Liver (tissue), 9 donors: ENCODE data around the gene LCN2. TPM values are rescaled to one million over a fixed set of nuclear protein-coding genes. Genes with fewer than 3 reads are reported as not detected.

Experiments
- DNase-seq: peaks from one replicate; pipeline ENCODE4 v3.0.0-alpha.2; 2017; ENCODE audit warnings: low spot score
- H3K27ac ChIP-seq, 2 donors: one replicate each; pipeline ENCODE4 v1.7.0; 2013; ENCODE audit warnings: inconsistent platforms in 2 of 2, low read length in 2 of 2, control low read depth in 1 of 2, low read depth in 1 of 2, mild to moderate bottlenecking in 1 of 2
- H3K27me3 ChIP-seq, 4 donors: one replicate each; pipeline versions ENCODE4 v1.6.1 to v1.7.0; 2013; ENCODE audit warnings: low read length in 3 of 4, inconsistent platforms in 1 of 4, mild to moderate bottlenecking in 1 of 4, moderate library complexity in 1 of 4; ENCODE audit not compliant: control insufficient read depth in 4 of 4, insufficient read depth in 4 of 4
- H3K36me3 ChIP-seq, 4 donors: one replicate each; pipeline versions ENCODE4 v1.6.1 to v1.7.0; 2013; ENCODE audit warnings: low read length in 3 of 4, mild to moderate bottlenecking in 3 of 4, low read depth in 1 of 4, moderate library complexity in 1 of 4; ENCODE audit not compliant: control insufficient read depth in 4 of 4, insufficient read depth in 3 of 4
- H3K4me1 ChIP-seq, 4 donors: one replicate each; pipeline versions ENCODE4 v1.6.1 to v1.7.0; 2013; ENCODE audit warnings: low read length in 3 of 4, mild to moderate bottlenecking in 3 of 4, moderate library complexity in 1 of 4; ENCODE audit not compliant: control insufficient read depth in 4 of 4, insufficient read depth in 4 of 4
- H3K4me3 ChIP-seq, 3 donors: one replicate each; pipeline versions ENCODE4 v1.6.1 to v1.7.0; 2013; ENCODE audit warnings: low read length in 3 of 3, control low read depth in 1 of 3, low read depth in 1 of 3, mild to moderate bottlenecking in 1 of 3
- H3K9ac ChIP-seq, 2 donors: one replicate each; pipeline ENCODE4 v1.7.0; 2013; ENCODE audit warnings: low read length in 2 of 2, mild to moderate bottlenecking in 2 of 2, moderate library complexity in 2 of 2, control low read depth in 1 of 2, low read depth in 1 of 2
- H3K9me3 ChIP-seq, 4 donors: one replicate each; pipeline versions ENCODE4 v1.6.1 to v1.7.0; 2013; ENCODE audit warnings: low read length in 3 of 4; ENCODE audit not compliant: control insufficient read depth in 4 of 4
- EGR1 ChIP-seq, 2 donors: IDR thresholded peaks; 2 replicates each; pipeline ENCODE4 v1.6.1; 2016 to 2018; ENCODE audit warnings: antibody characterized with exemption in 2 of 2, low read depth in 2 of 2
- FOXA1 ChIP-seq: IDR thresholded peaks from 2 replicates; pipeline ENCODE4 v1.6.1; 2016; ENCODE audit warnings: antibody characterized with exemption
- FOXA2 ChIP-seq: IDR thresholded peaks from 2 replicates; pipeline ENCODE4 v1.6.1; 2016; ENCODE audit warnings: antibody characterized with exemption
- GABPA ChIP-seq, 2 donors: IDR thresholded peaks in 1 of 2; conservative IDR thresholded peaks in 1 of 2; 2 replicates each; pipeline ENCODE4 v1.6.1; 2016; ENCODE audit warnings: antibody characterized with exemption in 2 of 2, mild to moderate bottlenecking in 1 of 2, moderate library complexity in 1 of 2
- HNF4A ChIP-seq, 2 donors: conservative IDR thresholded peaks; 2 replicates each; pipeline ENCODE4 v1.6.1; 2016; ENCODE audit warnings: antibody characterized with exemption in 2 of 2, mild to moderate bottlenecking in 2 of 2
- HNF4G ChIP-seq: IDR thresholded peaks from 2 replicates; pipeline ENCODE4 v1.6.1; 2016; ENCODE audit warnings: antibody characterized with exemption
- JUND ChIP-seq, 2 donors: IDR thresholded peaks; 2 replicates each; pipeline ENCODE4 v1.6.1; 2016; ENCODE audit warnings: antibody characterized with exemption in 2 of 2
- NR2F2 ChIP-seq: IDR thresholded peaks from 2 replicates; pipeline ENCODE4 v1.6.1; 2016; ENCODE audit warnings: antibody characterized with exemption
- RAD21 ChIP-seq, 2 donors: IDR thresholded peaks; 2 replicates each; pipeline ENCODE4 v1.6.1; 2016; ENCODE audit warnings: antibody characterized with exemption in 2 of 2, mild to moderate bottlenecking in 2 of 2
- RXRA ChIP-seq, 2 donors: IDR thresholded peaks; 2 replicates each; pipeline ENCODE4 v1.6.1; 2017 to 2018; ENCODE audit warnings: antibody characterized with exemption in 2 of 2, mild to moderate bottlenecking in 1 of 2
- SP1 ChIP-seq: IDR thresholded peaks from 2 replicates; pipeline ENCODE4 v1.6.1; 2018; ENCODE audit warnings: antibody characterized with exemption, mild to moderate bottlenecking
- TAF1 ChIP-seq: conservative IDR thresholded peaks from 2 replicates; pipeline ENCODE4 v1.6.1; 2016; ENCODE audit warnings: antibody characterized with exemption, mild to moderate bottlenecking
- YY1 ChIP-seq: IDR thresholded peaks from 2 replicates; pipeline ENCODE4 v1.6.1; 2016; ENCODE audit warnings: antibody characterized with exemption, mild to moderate bottlenecking
- WGBS: extraction: QIAGEN DNeasy Blood & Tissue Kit; methylation state at CpG from one replicate; pipeline ENCODE4 v1.1.7; 2013; 5-methylcytosine and 5-hydroxymethylcytosine counted together
- polyA plus RNA-seq, 2 donors: library from polyadenylated mRNA; stranded (reverse) in 1 of 2; unstranded in 1 of 2; fragments of 200-250 nt in 1 of 2; fragments of >200 nt in 1 of 2; fragmentation: Nextera tagmentation in 1 of 2; extraction: Ambion mirVana in 1 of 2; gene quantifications; one replicate each; pipeline versions ENCODE4 v1.2.1 to v1.2.3, GENCODE V29; 2013 to 2015
- total RNA-seq, 2 donors: library from RNA; depleted of rRNA; stranded (reverse); fragments of >200 nt; gene quantifications; one replicate each; pipeline ENCODE4 v1.2.3, GENCODE V29; 2014
- TF ChIP-seq, protein P1 (sequence below): IDR thresholded peaks from 2 replicates; pipeline ENCODE4 v1.6.1; 2016; ENCODE audit warnings: antibody characterized with exemption
- TF ChIP-seq, protein P2 (sequence below): IDR thresholded peaks from 2 replicates; pipeline ENCODE4 v1.6.1; 2016; ENCODE audit warnings: antibody characterized with exemption
- TF ChIP-seq, protein P3 (sequence below): IDR thresholded peaks from 2 replicates; pipeline ENCODE4 v1.6.1; 2016; ENCODE audit warnings: antibody characterized with exemption
- TF ChIP-seq, protein P4 (sequence below): fragments of 150-350 bp; IDR thresholded peaks from 2 replicates; pipeline ENCODE4 v1.5.1; 2017; ENCODE audit warnings: improper control_type of control experiment, low read depth, low read length; ENCODE audit not compliant: missing input control
- TF ChIP-seq, protein P5 (sequence below): IDR thresholded peaks from 2 replicates; pipeline ENCODE4 v1.6.1; 2016; ENCODE audit warnings: antibody characterized with exemption, mild to moderate bottlenecking
- donor health status: healthy.
- donor health status: healthy.
- donor health status: healthy.
- donor health status: healthy.
- donor health status: healthy.

The LCN2 gene
- total and polyA plus RNA-seq, 4 donors: 7.0 to 64.5 (median 10.4) TPM

DNA sequence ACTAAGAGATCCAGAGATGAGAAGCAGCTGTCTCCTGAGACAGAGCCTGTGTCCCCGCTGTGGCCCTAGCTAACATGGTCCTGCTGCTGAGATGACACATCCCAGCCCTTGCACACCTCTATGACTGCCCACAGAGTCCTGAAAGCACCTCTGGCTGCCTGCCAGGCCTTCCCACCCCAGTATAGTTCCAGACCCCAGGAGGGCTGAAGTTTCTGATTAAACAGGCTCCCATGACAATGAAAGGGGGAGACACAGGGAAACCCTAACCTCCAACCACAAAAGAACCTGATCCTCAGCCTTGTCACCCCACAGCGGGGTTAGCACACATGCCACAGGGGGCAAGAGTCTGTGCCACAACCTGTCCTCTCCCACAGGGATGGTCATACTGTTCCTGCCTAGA, 26.5 kb downstream of the LCN2 start:
- WGBS: 98% methylated on average over 2 of the region's 2 CpGs
- no peak overlapping the region for H3K9ac ChIP-seq

DNA sequence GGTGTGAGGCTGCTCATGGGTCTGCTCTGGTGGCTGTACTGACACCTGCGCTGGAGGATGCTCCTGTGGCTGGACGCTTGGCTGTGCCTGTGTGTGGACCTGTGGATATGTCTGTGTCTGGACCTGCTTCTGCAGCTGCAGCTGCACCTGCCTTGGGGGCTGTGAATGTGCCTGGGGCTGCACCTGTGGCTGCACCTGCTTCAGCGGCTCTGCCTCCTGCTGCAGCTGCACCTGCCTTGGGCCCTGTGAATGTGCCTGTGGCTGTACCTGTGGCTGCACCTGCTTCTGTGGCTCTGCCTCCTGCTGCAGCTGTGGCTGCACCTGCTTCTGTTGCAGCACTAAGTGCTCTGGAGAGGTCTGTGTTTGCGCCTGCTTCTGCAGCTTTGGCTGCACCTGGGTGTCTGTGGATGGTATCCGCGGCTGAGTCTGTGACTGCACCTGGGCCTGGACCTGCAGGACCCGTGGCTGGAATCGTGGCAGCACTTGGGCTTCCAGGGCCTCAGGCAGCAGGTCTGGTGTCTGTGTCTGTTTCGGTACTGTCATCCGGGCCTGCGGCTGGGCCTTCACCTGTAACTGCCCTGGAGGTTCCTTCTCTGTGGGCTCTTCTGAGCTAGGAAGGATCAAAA, 29.7 kb downstream of the LCN2 start:
- Histone ChIP-seq H3K9ac (no peak overlapping the region), H3K4me1 (no peaks in the 10 kb centered on the region), H3K27ac (no peak overlapping the region), H3K9me3 (no peaks in the 10 kb centered on the region), H3K4me3 (no peak overlapping the region), H3K36me3 (peaks cover 31 to 68% (median 43%) of the 10 kb centered on the region in 4 donors), H3K27me3 (no peaks in the 10 kb centered on the region)
- DNase-seq: no peak
- TF ChIP-seq JUND (IDR thresholded peaks at IDR 0.05): no peak
- TF ChIP-seq, protein P1, sequence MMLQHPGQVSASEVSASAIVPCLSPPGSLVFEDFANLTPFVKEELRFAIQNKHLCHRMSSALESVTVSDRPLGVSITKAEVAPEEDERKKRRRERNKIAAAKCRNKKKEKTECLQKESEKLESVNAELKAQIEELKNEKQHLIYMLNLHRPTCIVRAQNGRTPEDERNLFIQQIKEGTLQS: no peak
- 98% methylated on average over 11 of the region's 11 CpGs for WGBS

More for the DNA sequence above, 26.5 kb downstream of the LCN2 start:
- no peaks in the 10 kb centered on the region for H3K4me1 ChIP-seq
- no peak for DNase-seq
- TF ChIP-seq, protein P2, sequence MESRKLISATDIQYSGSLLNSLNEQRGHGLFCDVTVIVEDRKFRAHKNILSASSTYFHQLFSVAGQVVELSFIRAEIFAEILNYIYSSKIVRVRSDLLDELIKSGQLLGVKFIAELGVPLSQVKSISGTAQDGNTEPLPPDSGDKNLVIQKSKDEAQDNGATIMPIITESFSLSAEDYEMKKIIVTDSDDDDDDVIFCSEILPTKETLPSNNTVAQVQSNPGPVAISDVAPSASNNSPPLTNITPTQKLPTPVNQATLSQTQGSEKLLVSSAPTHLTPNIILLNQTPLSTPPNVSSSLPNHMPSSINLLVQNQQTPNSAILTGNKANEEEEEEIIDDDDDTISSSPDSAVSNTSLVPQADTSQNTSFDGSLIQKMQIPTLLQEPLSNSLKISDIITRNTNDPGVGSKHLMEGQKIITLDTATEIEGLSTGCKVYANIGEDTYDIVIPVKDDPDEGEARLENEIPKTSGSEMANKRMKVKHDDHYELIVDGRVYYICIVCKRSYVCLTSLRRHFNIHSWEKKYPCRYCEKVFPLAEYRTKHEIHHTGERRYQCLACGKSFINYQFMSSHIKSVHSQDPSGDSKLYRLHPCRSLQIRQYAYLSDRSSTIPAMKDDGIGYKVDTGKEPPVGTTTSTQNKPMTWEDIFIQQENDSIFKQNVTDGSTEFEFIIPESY: no peak
- H3K4me3 ChIP-seq: no peak overlapping the region
- H3K27me3 ChIP-seq: no peaks in the 10 kb centered on the region
- peaks cover 26 to 58% (median 40%) of the 10 kb centered on the region in 4 donors for H3K36me3 ChIP-seq
- H3K27ac ChIP-seq: no peak overlapping the region
- no peaks in the 10 kb centered on the region for H3K9me3 ChIP-seq

DNA sequence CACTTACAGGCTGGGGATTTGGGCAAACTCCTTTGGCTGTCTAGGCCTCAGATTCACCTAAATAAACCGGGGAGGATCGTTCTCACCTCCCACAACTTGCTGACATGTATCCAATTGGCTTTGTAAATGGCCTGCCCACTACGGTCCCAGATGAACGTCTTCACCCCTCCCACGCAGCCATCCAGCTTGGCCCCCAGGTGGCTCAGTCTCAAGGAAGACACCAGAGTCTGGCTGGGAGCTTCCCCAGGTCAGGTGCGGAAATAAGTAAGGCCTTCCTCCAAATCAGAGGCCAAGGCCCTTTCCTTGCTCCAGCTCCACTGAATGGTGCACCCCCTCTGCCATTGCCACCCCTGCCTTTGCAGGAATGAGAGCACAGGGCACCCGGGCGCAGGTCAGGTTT, 30.7 kb downstream of the LCN2 start:
- WGBS: 98% methylated on average over 8 of the region's 8 CpGs
- no peak for DNase-seq
- Histone ChIP-seq H3K27ac (no peak overlapping the region), H3K9ac (no peak overlapping the region), H3K27me3 (no peaks in the 10 kb centered on the region), H3K4me1 (no peaks in the 10 kb centered on the region), H3K36me3 (peaks cover 30 to 62% (median 41%) of the 10 kb centered on the region in 4 donors), H3K4me3 (no peak overlapping the region), H3K9me3 (no peaks in the 10 kb centered on the region)
- TF ChIP-seq GABPA (IDR thresholded peaks at IDR 0.05 in 1 of 2, conservative IDR thresholded peaks at IDR 0.05 in 1 of 2): no peak
- no peak for TF ChIP-seq HNF4A (conservative IDR thresholded peaks at IDR 0.05)
- TF ChIP-seq NR2F2: no peak
- TF ChIP-seq FOXA1: no peak
- TF ChIP-seq RXRA (IDR thresholded peaks at IDR 0.05): no peak
- TF ChIP-seq YY1: no peak
- TF ChIP-seq EGR1 (IDR thresholded peaks at IDR 0.05; ENCODE audit: low read depth in 2 of 2): no peak
- TF ChIP-seq, protein P1: no peak
- TF ChIP-seq FOXA2: no peak
- TF ChIP-seq JUND (IDR thresholded peaks at IDR 0.05): no peak
- TF ChIP-seq, protein P3, sequence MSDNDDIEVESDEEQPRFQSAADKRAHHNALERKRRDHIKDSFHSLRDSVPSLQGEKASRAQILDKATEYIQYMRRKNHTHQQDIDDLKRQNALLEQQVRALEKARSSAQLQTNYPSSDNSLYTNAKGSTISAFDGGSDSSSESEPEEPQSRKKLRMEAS: no peak
- no peak for TF ChIP-seq TAF1
- no peak for TF ChIP-seq SP1
- TF ChIP-seq, protein P2: no peak
- no peak for TF ChIP-seq HNF4G
- TF ChIP-seq, protein P4, sequence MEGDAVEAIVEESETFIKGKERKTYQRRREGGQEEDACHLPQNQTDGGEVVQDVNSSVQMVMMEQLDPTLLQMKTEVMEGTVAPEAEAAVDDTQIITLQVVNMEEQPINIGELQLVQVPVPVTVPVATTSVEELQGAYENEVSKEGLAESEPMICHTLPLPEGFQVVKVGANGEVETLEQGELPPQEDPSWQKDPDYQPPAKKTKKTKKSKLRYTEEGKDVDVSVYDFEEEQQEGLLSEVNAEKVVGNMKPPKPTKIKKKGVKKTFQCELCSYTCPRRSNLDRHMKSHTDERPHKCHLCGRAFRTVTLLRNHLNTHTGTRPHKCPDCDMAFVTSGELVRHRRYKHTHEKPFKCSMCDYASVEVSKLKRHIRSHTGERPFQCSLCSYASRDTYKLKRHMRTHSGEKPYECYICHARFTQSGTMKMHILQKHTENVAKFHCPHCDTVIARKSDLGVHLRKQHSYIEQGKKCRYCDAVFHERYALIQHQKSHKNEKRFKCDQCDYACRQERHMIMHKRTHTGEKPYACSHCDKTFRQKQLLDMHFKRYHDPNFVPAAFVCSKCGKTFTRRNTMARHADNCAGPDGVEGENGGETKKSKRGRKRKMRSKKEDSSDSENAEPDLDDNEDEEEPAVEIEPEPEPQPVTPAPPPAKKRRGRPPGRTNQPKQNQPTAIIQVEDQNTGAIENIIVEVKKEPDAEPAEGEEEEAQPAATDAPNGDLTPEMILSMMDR: no peak
- TF ChIP-seq, protein P5, sequence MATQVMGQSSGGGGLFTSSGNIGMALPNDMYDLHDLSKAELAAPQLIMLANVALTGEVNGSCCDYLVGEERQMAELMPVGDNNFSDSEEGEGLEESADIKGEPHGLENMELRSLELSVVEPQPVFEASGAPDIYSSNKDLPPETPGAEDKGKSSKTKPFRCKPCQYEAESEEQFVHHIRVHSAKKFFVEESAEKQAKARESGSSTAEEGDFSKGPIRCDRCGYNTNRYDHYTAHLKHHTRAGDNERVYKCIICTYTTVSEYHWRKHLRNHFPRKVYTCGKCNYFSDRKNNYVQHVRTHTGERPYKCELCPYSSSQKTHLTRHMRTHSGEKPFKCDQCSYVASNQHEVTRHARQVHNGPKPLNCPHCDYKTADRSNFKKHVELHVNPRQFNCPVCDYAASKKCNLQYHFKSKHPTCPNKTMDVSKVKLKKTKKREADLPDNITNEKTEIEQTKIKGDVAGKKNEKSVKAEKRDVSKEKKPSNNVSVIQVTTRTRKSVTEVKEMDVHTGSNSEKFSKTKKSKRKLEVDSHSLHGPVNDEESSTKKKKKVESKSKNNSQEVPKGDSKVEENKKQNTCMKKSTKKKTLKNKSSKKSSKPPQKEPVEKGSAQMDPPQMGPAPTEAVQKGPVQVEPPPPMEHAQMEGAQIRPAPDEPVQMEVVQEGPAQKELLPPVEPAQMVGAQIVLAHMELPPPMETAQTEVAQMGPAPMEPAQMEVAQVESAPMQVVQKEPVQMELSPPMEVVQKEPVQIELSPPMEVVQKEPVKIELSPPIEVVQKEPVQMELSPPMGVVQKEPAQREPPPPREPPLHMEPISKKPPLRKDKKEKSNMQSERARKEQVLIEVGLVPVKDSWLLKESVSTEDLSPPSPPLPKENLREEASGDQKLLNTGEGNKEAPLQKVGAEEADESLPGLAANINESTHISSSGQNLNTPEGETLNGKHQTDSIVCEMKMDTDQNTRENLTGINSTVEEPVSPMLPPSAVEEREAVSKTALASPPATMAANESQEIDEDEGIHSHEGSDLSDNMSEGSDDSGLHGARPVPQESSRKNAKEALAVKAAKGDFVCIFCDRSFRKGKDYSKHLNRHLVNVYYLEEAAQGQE: no peak
- TF ChIP-seq RAD21 (IDR thresholded peaks at IDR 0.05): no peak
